GM12878 (cell line): Measurements from ENCODE around the gene NAA25. TPM values are rescaled to one million over a fixed set of nuclear protein-coding genes. Genes with fewer than 3 reads are reported as not detected.
A peak's percentile ranks its signal among the peaks of the same experiment; 100 is the strongest.

Source experiments
- ATAC-seq: fragments of 200-7000 bp; cut with Tn5 transposase; 3 replicates; pipeline ENCODE4 v1.9.1; 2020; ENCODE audit warnings: mild to moderate bottlenecking, moderate library complexity
- BruUV-seq: library from RNA; stranded (reverse); fragments of 400-500 nt; replicated peaks from 2 replicates; lab custom pipeline; 2021; lab: Mats Ljungman, UMichigan
- CTCF ChIA-PET: fragments of 300-600 bp; sonication (Branson Sonifier 250); formaldehyde crosslinking; extraction: SDS; loops from one replicate; lab custom pipeline; 2021; ENCODE audit warnings: inconsistent platforms; lab: Yijun Ruan, JAX
- POLR2A ChIA-PET: fragments of 350-600 bp; formaldehyde crosslinking; extraction: SDS; loops from one replicate; lab custom pipeline; 2021; ENCODE audit warnings: inconsistent platforms; lab: Charles Lee
- RAD21 ChIA-PET: fragments of 300-600 bp; sonication (Branson Sonifier 250); formaldehyde crosslinking; loops from one replicate; lab custom pipeline; 2023; ENCODE audit warnings: antibody characterized with exemption; ENCODE audit not compliant: unreplicated experiment; lab: Charles Lee
- SMC1A ChIA-PET: fragments of 300-600 bp; sonication (Branson Sonifier 250); formaldehyde crosslinking; loops from one replicate; lab custom pipeline; 2023; ENCODE audit not compliant: unreplicated experiment, uncharacterized antibody; lab: Charles Lee
- DNase-seq: peaks from one replicate; pipeline ENCODE4 v3.0.0-alpha.2; 2011; ENCODE audit warnings: low read depth, low spot score
- FAIRE-seq: peaks from 3 replicates; lab custom pipeline; 2011; peaks lifted over from hg19 to GRCh38; lab: Jason Lieb, UNC
- H2AFZ ChIP-seq: 2 replicates; pipeline ENCODE4 v1.6.0; 2011; ENCODE audit warnings: low read depth, low read length, control low read depth; ENCODE audit not compliant: control insufficient read depth
- H3K27ac ChIP-seq: 2 replicates; pipeline ENCODE4 v1.5.1; 2011; ENCODE audit warnings: control low read depth; ENCODE audit not compliant: control insufficient read depth, insufficient read depth
- H3K27me3 ChIP-seq, 2 experiments: replicated peaks in 1 of 2; 2 replicates each; pipeline versions ENCODE4 v1.6.0 to v1.6.1; 2011; ENCODE audit warnings: low read length in 1 of 2; ENCODE audit not compliant: control insufficient read depth in 2 of 2, insufficient read depth in 2 of 2
- H3K36me3 ChIP-seq, 2 experiments: 2 replicates each; pipeline ENCODE4 v1.5.1; 2011; ENCODE audit warnings: low read length in 1 of 2; ENCODE audit not compliant: control insufficient read depth in 2 of 2, insufficient read depth in 2 of 2
- H3K4me1 ChIP-seq: 2 replicates; pipeline ENCODE4 v1.6.1; 2011; ENCODE audit warnings: mild to moderate bottlenecking, low read length, moderate library complexity, mixed read lengths; ENCODE audit not compliant: control insufficient read depth, insufficient read depth
- H3K4me2 ChIP-seq: 2 replicates; pipeline ENCODE4 v1.6.0; 2011; ENCODE audit warnings: control low read depth; ENCODE audit not compliant: control insufficient read depth, insufficient read depth
- H3K4me3 ChIP-seq: fragments of 200-600 bp; sonication (generic); 2 replicates; pipeline ENCODE4 v1.5.1; 2016
- H3K79me2 ChIP-seq: 2 replicates; pipeline ENCODE4 v1.6.0; 2011; ENCODE audit warnings: low read length; ENCODE audit not compliant: control insufficient read depth, insufficient read depth
- H3K9ac ChIP-seq: 2 replicates; pipeline ENCODE4 v1.8.0; 2011; ENCODE audit warnings: low read length, control low read depth, mixed read lengths; ENCODE audit not compliant: control insufficient read depth, insufficient read depth
- H3K9me3 ChIP-seq: replicated peaks from 3 replicates; pipeline ENCODE4 v1.5.1; 2011; ENCODE audit warnings: mild to moderate bottlenecking, low read length; ENCODE audit not compliant: control insufficient read depth, insufficient read depth
- H4K20me1 ChIP-seq: 2 replicates; pipeline ENCODE4 v1.6.0; 2011; ENCODE audit not compliant: control insufficient read depth, insufficient read depth
- BRCA1 ChIP-seq: IDR thresholded peaks from 2 replicates; pipeline ENCODE4 v1.6.1; 2011; ENCODE audit warnings: low read depth, low read length, improper control_type of control experiment
- CEBPB ChIP-seq, 2 experiments: fragments of 150-350 bp in 1 of 2; IDR thresholded peaks; 2 replicates each; pipeline ENCODE4 v1.6.1; 2012 to 2014; ENCODE audit warnings: low read depth in 2 of 2, low read length in 2 of 2, borderline replicate concordance in 1 of 2, inconsistent platforms in 1 of 2
- HDAC6 ChIP-seq: fragments of 200-600 bp; sonication (generic); IDR thresholded peaks from one replicate; pipeline ENCODE4 v1.8.0; 2017; ENCODE audit warnings: antibody characterized with exemption; ENCODE audit not compliant: unreplicated experiment
- IRF4 ChIP-seq: IDR thresholded peaks from 2 replicates; pipeline ENCODE4 v1.6.1; 2011; ENCODE audit warnings: low read depth, low read length
- MXI1 ChIP-seq: fragments of 150-350 bp; IDR thresholded peaks from 2 replicates; pipeline ENCODE4 v1.6.1; 2011; ENCODE audit warnings: low read depth, mild to moderate bottlenecking, inconsistent platforms, low read length, improper control_type of control experiment
- NR2C2 ChIP-seq: IDR thresholded peaks from 2 replicates; pipeline ENCODE4 v1.6.1; 2011; ENCODE audit warnings: borderline replicate concordance, low read depth; ENCODE audit not compliant: control insufficient read depth, insufficient read length
- YY1 ChIP-seq: IDR thresholded peaks from 2 replicates; pipeline ENCODE4 v1.6.1; 2011; ENCODE audit warnings: low read depth, mild to moderate bottlenecking, low read length
- WGBS: methylation state at CpG from one replicate; pipeline ENCODE4 v1.1.6; 2016; ENCODE audit warnings: low lambda C conversion rate; ENCODE audit not compliant: insufficient replicate concordance, insufficient coverage; ENCODE audit errors: missing lambda C conversion rate; 5-methylcytosine and 5-hydroxymethylcytosine counted together
- in situ Hi-C: fragments of 300-500 bp; cut with MboI; formaldehyde crosslinking; loops from 9 replicates; pipeline ENCODE4 v1.14.3; 2018; ENCODE audit warnings: mixed read lengths
- intact Hi-C: fragments of 100-400 bp; cut with micrococcal nuclease; formaldehyde crosslinking; loops from one replicate; pipeline ENCODE4 v1.14.2; 2022; ENCODE audit not compliant: unreplicated experiment
- polyA plus RNA-seq, 11 experiments: library from polyadenylated mRNA; depleted of rRNA in 4 of 11; unstranded in 6 of 11; stranded (reverse) in 5 of 11; fragments of >200 nt; fragmentation: Nextera tagmentation in 4 of 11; fragmentation: Illumina TruSeq in 1 of 11; extraction: Ambion mirVana in 4 of 11; extraction: Trizol in 1 of 11; gene quantifications; 1 replicate in 1 of 11; 2 replicates in 10 of 11; pipeline versions ENCODE4 v1.2.1 to v1.2.3, GENCODE V29; 2011 to 2016; ENCODE audit warnings: inconsistent platforms in 2 of 11, missing spikeins in 2 of 11, low read depth in 1 of 11
- total RNA-seq, 4 experiments: library from RNA; depleted of rRNA in 3 of 4; stranded (reverse); fragments of >200 nt in 3 of 4; fragmentation: Illumina TruSeq in 1 of 4; extraction: Trizol in 1 of 4; gene quantifications; 2 replicates each; pipeline versions ENCODE4 v1.2.1 to v1.2.3, GENCODE V29; 2013 to 2021
- TF ChIP-seq, protein P1 (sequence below): fragments of 450-650 bp; IDR thresholded peaks from 2 replicates; pipeline ENCODE4 v1.6.1; 2017; ENCODE audit warnings: mild to moderate bottlenecking, low read depth, inconsistent platforms; ENCODE audit not compliant: poor library complexity, severe bottlenecking
- TF ChIP-seq, protein P2 (sequence below): fragments of 450-650 bp; formaldehyde crosslinking; IDR thresholded peaks from 2 replicates; pipeline ENCODE4 v1.5.0; 2022; ENCODE audit warnings: mild to moderate bottlenecking, missing genetic modification characterization
- TF ChIP-seq, protein P3 (sequence below): IDR thresholded peaks from 2 replicates; pipeline ENCODE4 v1.6.1; 2012; ENCODE audit warnings: low read depth, low read length, improper control_type of control experiment
- TF ChIP-seq, protein P4 (sequence below): IDR thresholded peaks from 2 replicates; pipeline ENCODE4 v1.6.1; 2011; ENCODE audit warnings: mild to moderate bottlenecking, low read depth, low read length, moderate library complexity; ENCODE audit not compliant: insufficient replicate concordance

Gene NAA25
- total and polyA plus RNA-seq, 10 of the 15 experiments (the other 5 are each of a cell fraction or from before 2014, with no cell fraction given), result 15.0 to 39.2 (median 29.4) TPM

DNA sequence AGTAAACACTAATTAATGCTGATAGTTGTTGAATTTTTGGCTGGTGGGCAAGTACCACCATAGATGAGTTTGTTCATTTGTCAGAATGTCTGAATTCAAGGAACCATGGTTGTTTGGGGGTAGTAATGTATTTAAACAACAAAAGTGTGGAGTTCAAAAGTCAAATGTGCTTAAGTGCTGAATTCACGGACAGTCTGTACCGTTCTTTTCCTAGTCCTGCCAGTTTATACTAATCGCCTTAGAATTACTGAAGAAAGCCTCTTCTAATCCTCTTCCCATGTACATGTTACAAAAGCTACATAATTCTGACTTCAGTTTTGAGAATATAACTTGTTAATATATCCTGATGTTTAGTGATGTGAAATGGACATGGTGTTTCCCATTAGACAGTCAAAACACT is 2.7 kb downstream of the NAA25 start:
- peaks cover 3 to 10% of the 10 kb centered on the region in 2 experiments; a peak in 2 of 4 replicates for H3K36me3 ChIP-seq
- no peaks in the 10 kb centered on the region for H3K27me3 ChIP-seq
- POLR2A ChIA-PET, result interaction anchor here (0.6 to 9.3 kb wide), 5 partner anchors 9 to 93 kb away, joined by 3 to 161 read pairs (median 4); partner anchors contain the start of genes ERP29, TMEM116 and TRAFD1
- intact Hi-C loops (no loop called here), in situ Hi-C loops (no loop called here)
- no peaks in the 10 kb centered on the region for H3K9me3 ChIP-seq
- BruUV-seq, result no TSS peak
- no peak overlapping the region for H2AFZ ChIP-seq
- peaks cover 8% of the 10 kb centered on the region; the same call in 1 of the 2 replicates for H3K4me1 ChIP-seq
- H3K27ac ChIP-seq, result peak overlapping the region; percentile 37; the same call in 1 of the 2 replicates
- 93% methylated on average over 3 of the region's 3 CpGs for WGBS
- CTCF ChIA-PET, result interaction anchor here (0.7 to 3.1 kb wide), 7 partner anchors 9 to 402 kb away, joined by 3 to 19 read pairs (median 4); no protein-coding TSS in a partner anchor
- FAIRE-seq (no peak), DNase-seq (no peak), ATAC-seq (no peak)
- H3K9ac ChIP-seq, result no peak overlapping the region
- peak overlapping the region; percentile 100 for H3K4me3 ChIP-seq
- RAD21 ChIA-PET, result interaction anchor here (1.1 to 5.2 kb wide), 6 partner anchors 9 to 281 kb away, joined by 4 to 59 read pairs (median 14); partner anchors contain the start of genes ERP29, TMEM116 and TRAFD1
- SMC1A ChIA-PET, result interaction anchor here (0.5 to 6.3 kb wide), 8 partner anchors 9 to 686 kb away, joined by 3 to 72 read pairs (median 6); partner anchors contain the start of gene TRAFD1
- peaks cover 4% of the 10 kb centered on the region for H4K20me1 ChIP-seq
- H3K4me2 ChIP-seq, result peak overlapping the region; percentile 97; the same call in 1 of the 2 replicates
- TF ChIP-seq CEBPB (IDR thresholded peaks at IDR 0.05; ENCODE audit: borderline replicate concordance in 1 of 2, low read depth in 2 of 2, low read length in 2 of 2), result no peak
- TF ChIP-seq, protein P1, sequence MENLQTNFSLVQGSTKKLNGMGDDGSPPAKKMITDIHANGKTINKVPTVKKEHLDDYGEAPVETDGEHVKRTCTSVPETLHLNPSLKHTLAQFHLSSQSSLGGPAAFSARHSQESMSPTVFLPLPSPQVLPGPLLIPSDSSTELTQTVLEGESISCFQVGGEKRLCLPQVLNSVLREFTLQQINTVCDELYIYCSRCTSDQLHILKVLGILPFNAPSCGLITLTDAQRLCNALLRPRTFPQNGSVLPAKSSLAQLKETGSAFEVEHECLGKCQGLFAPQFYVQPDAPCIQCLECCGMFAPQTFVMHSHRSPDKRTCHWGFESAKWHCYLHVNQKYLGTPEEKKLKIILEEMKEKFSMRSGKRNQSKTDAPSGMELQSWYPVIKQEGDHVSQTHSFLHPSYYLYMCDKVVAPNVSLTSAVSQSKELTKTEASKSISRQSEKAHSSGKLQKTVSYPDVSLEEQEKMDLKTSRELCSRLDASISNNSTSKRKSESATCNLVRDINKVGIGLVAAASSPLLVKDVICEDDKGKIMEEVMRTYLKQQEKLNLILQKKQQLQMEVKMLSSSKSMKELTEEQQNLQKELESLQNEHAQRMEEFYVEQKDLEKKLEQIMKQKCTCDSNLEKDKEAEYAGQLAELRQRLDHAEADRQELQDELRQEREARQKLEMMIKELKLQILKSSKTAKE, result no peak
- TF ChIP-seq YY1, result no peak
- no peak for TF ChIP-seq BRCA1
- no peak for TF ChIP-seq IRF4
- TF ChIP-seq, protein P2, sequence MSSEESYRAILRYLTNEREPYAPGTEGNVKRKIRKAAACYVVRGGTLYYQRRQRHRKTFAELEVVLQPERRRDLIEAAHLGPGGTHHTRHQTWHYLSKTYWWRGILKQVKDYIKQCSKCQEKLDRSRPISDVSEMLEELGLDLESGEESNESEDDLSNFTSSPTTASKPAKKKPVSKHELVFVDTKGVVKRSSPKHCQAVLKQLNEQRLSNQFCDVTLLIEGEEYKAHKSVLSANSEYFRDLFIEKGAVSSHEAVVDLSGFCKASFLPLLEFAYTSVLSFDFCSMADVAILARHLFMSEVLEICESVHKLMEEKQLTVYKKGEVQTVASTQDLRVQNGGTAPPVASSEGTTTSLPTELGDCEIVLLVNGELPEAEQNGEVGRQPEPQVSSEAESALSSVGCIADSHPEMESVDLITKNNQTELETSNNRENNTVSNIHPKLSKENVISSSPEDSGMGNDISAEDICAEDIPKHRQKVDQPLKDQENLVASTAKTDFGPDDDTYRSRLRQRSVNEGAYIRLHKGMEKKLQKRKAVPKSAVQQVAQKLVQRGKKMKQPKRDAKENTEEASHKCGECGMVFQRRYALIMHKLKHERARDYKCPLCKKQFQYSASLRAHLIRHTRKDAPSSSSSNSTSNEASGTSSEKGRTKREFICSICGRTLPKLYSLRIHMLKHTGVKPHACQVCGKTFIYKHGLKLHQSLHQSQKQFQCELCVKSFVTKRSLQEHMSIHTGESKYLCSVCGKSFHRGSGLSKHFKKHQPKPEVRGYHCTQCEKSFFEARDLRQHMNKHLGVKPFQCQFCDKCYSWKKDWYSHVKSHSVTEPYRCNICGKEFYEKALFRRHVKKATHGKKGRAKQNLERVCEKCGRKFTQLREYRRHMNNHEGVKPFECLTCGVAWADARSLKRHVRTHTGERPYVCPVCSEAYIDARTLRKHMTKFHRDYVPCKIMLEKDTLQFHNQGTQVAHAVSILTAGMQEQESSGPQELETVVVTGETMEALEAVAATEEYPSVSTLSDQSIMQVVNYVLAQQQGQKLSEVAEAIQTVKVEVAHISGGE (CRISPR knock-in tag), result no peak
- TF ChIP-seq, protein P3, sequence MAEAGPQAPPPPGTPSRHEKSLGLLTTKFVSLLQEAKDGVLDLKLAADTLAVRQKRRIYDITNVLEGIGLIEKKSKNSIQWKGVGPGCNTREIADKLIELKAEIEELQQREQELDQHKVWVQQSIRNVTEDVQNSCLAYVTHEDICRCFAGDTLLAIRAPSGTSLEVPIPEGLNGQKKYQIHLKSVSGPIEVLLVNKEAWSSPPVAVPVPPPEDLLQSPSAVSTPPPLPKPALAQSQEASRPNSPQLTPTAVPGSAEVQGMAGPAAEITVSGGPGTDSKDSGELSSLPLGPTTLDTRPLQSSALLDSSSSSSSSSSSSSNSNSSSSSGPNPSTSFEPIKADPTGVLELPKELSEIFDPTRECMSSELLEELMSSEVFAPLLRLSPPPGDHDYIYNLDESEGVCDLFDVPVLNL, result no peak
- no peak for TF ChIP-seq MXI1
- TF ChIP-seq HDAC6, result no peak
- TF ChIP-seq, protein P4, sequence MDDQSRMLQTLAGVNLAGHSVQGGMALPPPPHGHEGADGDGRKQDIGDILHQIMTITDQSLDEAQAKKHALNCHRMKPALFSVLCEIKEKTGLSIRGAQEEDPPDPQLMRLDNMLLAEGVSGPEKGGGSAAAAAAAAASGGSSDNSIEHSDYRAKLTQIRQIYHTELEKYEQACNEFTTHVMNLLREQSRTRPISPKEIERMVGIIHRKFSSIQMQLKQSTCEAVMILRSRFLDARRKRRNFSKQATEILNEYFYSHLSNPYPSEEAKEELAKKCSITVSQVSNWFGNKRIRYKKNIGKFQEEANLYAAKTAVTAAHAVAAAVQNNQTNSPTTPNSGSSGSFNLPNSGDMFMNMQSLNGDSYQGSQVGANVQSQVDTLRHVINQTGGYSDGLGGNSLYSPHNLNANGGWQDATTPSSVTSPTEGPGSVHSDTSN, result no peak
- no peak for TF ChIP-seq NR2C2
- H3K79me2 ChIP-seq, result peaks cover 74% of the 10 kb centered on the region
